GM19351 (cell line): ENCODE data around the gene CFAP57.

Source experiments
- ATAC-seq: cut with Tn5 transposase; IDR thresholded peaks from one replicate; pipeline ENCODE4 v1.9.1; 2021; ENCODE audit warnings: mild to moderate bottlenecking, moderate library complexity; ENCODE audit not compliant: unreplicated experiment

CFAP57 gene

DNA sequence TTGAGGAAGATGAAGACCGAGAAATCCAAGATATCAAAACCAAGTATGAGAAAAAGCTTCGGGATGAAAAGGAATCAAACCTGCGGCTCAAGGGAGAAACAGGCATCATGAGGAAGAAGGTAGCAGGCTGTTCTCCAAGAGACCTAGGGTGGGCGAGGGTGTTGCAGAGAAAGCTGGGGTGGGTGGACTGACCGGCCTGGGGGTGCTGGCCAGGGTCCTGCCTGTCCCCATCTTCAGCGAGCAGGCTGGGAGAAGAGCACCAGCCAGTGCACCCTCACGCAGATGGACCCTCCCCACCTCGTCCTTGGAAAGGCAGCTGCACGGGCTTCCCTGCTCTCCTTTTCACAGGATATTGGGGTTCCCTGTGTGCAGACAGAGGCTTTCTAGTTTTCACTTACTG, 50.7 kb downstream of the CFAP57 start:
- ATAC-seq: no peak

- no peak for ATAC-seq
Observed at GRCh38 chr1:43225168-43225567, 53.0 kb downstream of the CFAP57 start.

DNA sequence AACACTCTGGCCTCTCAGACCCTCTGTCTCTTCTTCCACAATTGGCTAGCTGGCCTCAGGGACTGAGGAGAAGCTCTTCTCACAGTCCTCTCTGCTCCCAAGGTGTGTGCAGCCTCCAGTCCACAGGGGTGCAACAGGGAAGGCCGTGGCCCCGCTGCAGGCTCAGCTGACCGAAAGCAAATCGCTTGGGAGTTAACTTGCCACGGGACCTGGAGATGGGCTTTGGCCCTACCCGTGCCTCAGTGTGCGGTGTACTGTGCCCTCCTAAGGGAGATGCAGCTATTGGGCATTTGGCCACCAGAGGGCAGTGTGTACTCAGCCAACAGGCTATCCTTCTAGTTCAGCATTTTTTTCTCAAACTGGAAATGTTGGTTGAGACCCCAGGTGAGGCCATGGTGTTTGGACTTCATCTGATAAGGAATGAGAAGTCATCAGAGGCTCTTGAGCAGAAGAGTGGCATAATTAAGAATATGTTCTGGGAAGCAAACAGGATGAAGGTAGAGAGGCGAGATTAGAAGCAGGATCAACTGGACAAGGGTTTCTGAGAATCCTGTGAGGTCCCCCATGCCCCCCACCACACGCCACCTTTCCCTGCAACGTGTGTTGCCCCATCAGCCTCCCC, 55.1 kb downstream of the CFAP57 start:
- ATAC-seq: no peak

DNA sequence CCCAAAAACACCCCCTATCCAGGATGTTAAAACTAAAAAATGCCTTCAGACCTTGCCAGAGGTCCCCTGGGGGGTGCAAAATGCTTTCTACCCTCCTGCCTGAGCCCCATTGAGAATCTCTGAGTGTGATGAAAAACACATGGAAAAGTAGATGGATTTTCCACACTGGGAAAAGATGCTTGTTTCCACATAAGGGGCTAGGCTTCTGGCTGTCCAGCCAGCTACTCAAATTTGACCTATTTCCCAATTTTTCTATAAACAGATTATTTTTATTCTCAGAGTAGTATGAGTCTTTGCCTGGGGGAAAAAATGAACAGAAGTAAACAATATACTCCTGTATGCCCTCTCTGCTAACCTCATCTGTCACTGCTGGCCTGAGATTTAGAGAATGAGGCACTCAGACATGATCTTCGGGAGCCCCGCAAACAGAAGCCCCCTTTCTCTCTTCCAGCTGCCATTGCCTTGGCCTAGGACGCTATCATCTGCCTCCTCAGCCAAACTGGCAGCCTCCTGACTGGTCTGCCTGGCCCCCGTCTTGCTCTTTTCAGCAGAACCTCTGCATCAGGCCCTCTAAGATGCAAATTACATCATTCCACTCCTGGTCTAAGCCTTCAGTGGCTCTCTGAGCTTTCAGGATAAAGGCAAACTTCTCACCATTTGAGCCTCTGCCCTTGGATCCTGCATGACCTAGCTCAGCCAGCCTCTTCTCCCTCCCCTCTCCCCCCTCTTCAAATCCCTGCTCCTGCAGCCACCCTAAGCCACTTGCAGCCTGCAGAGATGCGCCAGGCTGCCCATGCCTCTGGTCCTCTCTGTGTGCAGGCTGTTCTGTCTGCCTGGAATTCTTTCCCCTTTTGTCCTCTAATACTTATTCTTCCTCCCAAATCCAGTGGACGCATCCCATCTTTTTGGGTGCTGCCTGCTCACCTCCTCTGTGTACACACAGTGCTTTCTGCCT, 58.0 kb downstream of the CFAP57 start:
- ATAC-seq: no peak

DNA sequence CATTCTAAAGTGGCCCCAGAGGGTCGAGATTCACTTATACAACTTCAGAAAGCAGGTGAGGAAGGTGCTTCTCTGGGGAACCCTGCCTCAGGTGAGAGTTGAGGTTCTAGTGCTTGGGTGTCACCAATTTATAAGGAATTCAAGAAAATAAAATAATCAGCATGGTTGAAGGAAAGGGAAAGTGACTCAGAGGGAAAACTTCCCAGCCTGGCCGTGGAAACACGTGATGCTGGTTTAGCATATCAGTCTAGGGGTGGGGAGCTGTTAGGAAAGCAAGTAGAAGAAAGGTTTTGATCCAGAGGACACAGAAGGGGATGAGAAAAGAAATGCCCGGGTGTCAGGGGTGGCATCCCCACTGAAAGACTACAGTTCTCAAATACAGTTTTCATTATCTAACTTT, 59.9 kb downstream of the CFAP57 start:
- no peak for ATAC-seq

DNA sequence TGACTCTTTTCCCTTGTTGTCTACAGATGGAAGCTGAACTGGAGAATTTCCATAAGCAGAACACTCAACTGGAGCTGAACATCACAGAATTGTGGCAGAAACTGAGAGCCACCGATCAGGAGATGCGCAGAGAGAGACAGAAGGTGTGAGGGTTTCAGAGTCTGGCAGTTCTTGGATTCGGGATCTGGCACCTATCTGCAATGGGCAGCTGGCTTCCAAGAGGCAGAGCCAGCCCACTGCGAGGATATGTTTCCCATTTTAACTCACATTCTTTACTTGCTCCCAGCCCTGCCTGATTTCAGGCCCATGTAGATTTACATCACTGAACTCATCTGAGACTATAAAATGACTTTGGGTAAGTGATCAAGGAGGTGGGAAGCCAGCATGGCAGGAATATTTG, 60.4 kb downstream of the CFAP57 start:
- ATAC-seq: no peak

GRCh38 chr1:43233631-43234030, 61.5 kb downstream of the CFAP57 start:
- no peak for ATAC-seq

GRCh38 chr1:43234267-43234666, 62.1 kb downstream of the CFAP57 start:
- no peak for ATAC-seq

GRCh38 chr1:43235040-43235439, 62.9 kb downstream of the CFAP57 start:
- ATAC-seq: no peak

- ATAC-seq: no peak
Observed at GRCh38 chr1:43235451-43236121, 63.5 kb downstream of the CFAP57 start.

DNA sequence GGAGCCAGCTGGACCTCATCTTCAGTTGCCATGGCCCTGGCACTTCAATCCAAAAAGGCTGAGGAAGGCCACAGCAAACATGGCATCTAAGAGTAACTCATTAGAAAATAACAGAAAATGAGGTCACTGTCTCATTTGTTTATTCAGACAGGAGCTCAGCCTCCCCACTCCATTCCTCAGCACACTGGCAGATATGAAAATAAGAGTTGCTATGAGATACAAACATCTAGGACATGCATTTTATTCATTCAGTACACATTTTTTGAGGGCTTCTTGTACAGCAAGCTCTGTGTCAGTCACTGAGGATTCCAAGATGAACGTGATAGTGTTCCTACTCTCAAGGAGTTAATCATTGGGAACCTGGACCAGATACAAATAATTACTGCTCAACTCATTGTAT, 65.0 kb downstream of the CFAP57 start:
- no peak for ATAC-seq

DNA sequence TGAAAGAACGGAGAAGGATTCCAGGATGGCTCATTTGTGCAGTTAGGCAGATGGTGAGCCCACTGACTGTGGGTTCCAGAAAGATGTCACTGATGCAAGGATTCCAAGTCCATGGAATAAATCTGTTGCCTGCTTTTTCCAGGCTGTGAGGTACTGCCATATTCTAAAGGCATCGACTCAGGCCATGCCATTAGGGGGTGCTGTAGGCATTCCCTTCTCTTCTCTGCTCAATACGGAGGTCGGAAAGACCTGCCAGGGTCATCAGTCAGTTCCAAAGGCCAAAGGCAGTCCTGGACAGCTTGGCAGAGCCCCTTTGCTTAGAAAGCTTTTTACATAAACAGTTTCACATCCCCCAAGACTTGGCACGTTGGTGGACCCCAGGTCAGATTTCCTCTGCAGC, 66.0 kb downstream of the CFAP57 start:
- no peak for ATAC-seq

DNA sequence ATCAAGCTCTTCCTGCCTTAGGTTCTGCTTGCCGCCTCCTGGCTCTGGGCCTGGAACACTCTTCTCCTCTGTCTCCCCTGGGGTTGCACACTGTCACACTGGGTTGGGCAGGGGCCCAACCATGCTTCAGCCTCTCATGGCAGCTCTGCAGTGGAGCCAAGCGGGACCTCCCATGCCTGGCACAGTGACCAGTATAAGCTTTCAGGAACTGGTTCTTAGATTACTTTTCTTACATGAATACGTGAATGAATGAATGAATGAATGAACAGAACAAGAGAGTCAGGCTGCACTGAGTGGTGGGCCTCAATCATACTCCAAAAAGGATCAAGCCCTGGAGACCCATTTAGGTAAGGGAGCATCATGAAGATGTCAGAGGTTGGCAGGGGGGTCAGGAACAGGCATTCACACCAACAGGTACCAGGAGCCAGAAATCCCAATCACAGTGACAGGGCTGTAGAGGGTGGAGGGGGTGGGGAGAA, 66.9 kb downstream of the CFAP57 start:
- ATAC-seq: no peak

GRCh38 chr1:43239484-43239883, 67.4 kb downstream of the CFAP57 start:
- ATAC-seq: peak; percentile 76

- no peak for ATAC-seq
Observed at GRCh38 chr1:43241413-43241836, 69.3 kb downstream of the CFAP57 start.

DNA sequence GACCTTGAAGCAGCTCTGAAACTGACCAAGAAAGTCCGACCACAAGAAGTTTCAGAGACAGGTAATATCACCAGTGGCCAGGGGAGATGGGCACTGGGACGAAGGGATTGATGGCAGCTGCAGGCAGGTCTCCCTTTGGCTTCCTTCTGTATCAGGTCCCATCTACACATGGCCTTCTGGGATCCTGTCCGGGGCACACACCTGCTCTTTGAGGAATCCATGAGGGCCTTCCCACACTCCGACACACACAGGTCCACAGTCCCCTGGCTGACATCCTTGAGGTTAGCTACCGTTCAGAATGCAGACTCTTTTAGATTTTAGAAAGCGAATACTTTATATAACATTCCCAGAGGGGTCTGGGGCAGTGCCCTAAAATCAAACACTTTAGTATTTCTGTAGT, 71.2 kb downstream of the CFAP57 start:
- no peak for ATAC-seq

DNA sequence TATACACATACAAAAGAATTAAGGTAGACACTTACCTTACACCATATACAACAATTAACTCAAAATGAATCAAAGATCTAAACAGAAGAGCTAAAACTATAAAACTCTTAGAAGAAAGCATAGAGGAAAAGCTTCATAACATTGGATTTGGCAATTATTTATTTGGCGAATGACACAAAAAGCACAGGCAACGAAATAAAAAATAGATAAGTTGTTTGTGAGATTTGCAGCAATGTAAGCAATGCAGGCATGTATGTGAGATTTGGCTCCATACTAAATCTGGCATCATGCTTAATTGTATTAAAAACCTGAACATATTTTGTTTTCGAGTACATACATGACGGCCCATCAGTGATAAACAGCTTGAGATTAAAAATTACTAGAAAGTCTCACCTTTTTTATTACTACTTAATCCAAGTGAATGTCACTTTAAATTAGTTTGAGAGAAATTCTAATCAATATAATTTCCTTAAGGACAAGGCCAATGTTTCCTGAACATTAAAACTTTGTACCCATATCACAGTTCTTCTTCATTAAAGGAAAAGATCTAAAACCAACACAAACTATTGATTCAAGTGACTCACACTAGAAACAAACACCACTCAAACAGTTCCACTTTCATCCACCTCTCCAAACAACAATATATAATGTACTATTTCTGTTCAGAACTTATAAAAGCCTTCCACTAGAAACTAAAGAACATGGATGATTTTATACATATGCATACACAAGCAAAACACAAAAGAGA, 74.5 kb downstream of the CFAP57 start:
- ATAC-seq: no peak

- ATAC-seq: no peak
Observed at GRCh38 chr1:43247256-43247921, 75.3 kb downstream of the CFAP57 start.

GRCh38 chr1:43250351-43250761, 78.2 kb downstream of the CFAP57 start:
- no peak for ATAC-seq

- no peak for ATAC-seq
Observed at GRCh38 chr1:43251024-43251423, 78.9 kb downstream of the CFAP57 start.
